Stimulated activated naive CD4-positive, alpha-beta T cell treated with Interleukin-2 at 50 U/mL for 16 hours (primary cell): ENCODE data around the gene UBE2C.
"Not testable (repeated sequence)": the region's sequence is repeated elsewhere in the genome, so short reads cannot be mapped to it uniquely, and the experiment has no call there.

ENCODE experiments used
- DNase-seq: peaks from one replicate; lab custom pipeline; 2025; lab: John Stamatoyannopoulos, UW

Gene UBE2C

DNA sequence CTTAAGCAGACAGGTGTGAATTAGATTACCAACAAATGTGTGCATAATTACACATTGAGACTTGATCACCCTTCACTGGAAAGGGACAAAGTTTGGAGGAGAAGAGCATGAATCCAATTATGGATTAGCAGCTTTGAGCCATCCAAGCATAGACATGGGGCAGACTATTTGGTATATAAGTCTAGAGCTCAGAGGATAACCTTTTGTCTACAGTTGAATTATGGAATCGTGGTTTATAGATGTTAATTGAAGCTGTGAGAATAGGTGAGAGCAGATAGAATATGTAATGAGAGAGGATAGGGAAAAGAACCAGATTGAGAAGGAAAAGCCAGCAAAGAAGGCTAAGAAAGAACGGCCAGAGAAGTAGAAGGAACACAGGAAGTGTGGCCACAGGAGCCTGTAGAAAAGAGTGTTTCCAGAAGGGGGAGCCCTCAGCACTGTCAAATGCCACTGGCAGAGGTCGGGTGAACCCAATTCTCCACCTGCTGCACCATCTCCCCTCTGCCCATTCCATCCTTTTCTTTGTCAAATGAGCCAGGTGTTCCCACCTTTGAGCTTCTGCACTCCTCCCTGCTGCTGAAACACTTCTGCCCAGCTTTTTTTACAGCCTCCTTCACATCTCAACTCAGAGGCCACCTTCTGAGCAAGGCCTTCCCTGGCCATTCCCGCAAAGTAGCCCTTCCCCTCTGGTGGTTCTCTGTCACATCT is 13.4 kb upstream of the UBE2C start:
- peak; percentile 42 for DNase-seq

DNA sequence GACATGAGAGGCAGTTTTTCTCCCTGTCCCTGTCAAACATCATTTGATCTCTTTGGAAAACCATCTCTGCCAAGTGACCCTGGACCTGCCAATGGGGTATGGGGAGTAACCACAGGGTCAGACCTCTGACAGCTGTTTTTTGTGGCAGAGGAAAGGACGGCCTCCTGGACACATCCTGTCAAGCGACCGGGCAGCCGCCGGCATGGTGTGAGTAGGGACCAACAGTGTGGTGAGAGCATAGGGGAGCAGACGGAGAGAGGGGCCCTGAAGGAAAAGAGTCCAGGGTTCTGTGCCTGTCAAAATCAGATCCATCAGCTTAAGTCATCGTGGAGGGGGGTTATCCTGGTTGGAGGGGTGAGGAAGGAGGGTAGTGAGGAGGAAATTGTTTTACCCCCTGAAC is 10.6 kb upstream of the UBE2C start:
- no peak for DNase-seq

DNA sequence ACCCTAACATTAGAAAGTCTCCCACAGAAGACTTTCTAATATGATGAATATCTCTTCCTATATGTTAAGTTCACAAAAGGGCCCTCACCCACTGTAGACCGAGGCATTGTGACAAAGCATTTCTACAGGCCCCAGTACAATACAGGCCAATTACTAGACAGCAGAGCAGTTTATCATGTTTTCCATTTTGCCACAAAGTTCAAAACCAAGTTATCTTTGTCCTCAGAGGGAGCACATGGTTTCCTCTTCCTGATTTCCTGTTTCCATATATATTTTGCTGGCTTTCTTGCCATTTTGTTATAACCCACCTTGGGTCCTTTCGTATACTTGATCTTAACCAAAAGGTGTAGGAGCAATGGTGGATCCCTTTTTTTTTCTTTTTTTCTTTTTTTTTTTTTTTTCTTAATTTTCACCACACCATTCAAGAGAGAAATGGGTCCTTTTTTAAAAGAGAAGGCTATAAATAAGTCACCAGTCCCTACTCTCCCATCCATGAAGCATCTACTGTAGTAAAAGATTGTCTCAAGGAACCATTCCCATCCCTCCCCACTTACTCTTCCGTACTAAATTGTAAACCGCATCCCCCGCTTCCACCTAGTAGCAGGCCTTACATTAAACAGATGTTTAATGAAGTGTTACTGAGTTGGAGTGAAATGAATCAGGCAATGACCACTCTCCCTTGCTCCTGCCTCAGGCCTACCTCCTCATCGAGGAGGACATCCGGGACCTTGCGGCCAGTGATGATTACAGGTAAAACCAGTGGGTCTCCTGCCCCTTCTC is 2.1 kb upstream of the UBE2C start:
- no peak for DNase-seq

DNA sequence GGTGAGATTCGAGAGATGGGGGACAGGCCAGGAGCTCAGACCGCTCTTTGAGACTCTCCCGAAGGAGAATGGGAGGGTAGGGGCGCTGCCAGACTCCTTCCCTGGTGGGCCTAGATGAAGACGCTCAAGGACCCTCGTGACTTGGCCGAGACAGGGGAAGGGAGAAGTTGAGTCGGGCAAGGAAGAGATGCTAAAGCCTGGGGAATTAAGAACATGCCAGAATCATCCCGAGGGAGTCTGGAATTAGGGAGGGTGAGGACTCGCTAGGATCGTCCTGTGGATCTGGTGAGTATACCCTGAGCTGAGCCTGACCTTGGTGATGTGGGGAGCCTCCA is 529 bp downstream of the UBE2C start:
- DNase-seq: no peak

DNA sequence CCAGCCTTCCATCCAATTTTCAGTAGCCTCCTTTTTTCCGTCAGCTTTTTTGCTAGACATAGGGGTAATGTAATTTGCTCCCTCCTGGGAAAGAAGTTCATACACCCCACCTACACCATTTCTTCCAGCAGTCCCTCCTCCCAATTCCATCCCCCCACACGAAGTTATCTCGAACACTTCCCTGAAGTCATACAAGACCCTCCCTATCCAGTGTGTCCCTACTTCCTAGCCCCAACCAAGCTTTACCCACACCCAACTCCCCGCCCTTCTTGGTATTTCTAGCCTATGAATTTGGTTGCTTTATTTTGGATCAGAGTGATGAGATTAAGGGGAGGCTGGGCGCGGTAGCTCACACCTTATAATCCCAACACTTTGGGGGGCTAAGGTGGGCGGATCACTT is 1.0 kb downstream of the UBE2C start:
- DNase-seq: no peak

DNA sequence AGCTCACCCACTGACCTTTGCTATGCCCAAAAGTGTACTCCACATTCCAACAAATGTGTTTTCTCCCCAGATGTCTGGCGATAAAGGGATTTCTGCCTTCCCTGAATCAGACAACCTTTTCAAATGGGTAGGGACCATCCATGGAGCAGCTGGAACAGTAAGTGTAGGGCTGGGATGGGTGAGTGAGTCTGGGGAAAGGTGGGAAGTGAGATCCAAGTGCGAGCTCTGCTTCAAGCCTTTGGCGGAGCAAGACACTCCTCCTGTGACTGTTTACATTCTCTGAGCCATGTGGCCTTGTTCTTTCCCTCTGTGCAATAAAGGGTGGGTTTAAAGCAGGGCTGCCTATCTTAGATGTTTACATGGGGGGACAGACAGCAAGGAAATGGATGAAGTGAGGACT is 1.9 kb downstream of the UBE2C start:
- DNase-seq: no peak

DNA sequence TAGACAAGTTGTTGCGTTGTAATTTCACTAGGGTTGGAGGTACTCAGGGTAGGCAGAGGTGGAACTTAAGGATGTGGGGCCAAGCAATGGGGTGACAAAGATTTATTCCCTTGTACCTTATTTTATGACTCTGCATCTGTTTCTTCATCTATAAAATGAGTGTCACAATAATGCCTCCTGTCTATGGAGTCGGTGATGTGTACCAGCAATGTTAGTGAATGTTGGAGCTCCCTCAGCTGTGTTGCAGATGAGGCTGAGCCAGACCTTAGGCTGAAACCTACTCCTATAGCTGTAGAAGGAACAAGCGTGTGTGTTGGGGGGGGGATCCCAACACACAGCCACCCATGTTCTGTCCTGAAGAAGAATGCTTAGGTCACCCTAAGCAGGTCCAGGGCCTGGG is 4.5 kb downstream of the UBE2C start:
- no peak for DNase-seq

DNA sequence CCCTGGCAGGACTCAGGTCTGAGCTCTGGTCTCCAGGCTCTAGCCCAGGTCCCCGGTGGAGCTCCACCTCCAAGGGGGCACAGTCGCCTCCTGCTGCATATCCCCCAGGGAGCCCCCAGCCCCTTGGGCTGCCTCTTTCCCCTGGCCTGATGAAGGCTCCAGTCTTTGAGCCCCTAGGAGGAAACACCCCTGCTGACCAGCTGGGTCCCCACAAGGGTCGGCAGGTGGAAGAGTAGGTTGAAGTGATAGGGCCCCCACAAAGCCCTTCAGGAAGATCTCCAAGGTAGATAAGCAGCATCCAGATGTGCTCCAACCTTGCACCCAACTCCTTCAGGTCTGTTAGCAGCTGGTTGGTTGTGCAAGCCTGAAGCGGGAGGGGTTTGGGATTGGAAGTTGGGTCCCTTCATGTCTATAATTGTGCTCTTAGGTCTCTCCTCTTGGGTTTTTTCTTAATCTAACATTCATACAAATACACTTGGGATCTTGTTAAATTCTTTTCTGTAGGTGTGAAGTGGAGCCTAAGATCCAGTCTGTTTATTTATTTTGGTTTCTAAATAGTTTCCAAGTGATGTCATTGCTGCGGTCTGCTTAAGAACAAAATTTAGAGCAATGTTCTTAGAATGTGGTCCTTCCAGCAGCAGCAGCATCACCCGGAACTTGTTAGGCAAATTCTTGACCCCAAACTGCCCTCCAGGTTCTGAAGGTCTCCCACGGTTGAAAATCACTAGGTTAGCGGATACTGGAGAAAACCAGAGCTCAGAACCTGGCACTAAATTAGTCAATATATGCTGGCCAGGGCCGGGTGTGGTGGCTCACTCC is 5.1 kb downstream of the UBE2C start:
- no peak for DNase-seq

DNA sequence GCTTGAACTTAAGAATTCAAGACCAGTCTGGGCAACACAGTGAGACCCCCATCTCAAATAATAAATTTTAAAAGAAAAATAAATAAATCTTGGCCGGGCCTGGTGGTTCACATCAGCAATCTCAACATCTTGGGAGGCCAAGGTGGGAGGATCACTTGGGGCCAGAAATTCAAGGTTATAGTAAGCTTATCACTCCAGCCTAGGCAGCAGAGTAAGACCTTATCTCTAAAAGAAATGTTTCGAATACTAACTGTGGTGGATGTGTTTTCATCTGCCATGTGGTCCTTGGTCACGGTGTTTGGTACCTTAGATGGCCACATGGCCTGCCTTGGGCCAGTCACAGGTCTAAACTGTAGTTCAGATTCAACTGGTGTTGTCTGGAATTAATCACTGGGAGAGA is 5.8 kb downstream of the UBE2C start:
- DNase-seq: no peak

DNA sequence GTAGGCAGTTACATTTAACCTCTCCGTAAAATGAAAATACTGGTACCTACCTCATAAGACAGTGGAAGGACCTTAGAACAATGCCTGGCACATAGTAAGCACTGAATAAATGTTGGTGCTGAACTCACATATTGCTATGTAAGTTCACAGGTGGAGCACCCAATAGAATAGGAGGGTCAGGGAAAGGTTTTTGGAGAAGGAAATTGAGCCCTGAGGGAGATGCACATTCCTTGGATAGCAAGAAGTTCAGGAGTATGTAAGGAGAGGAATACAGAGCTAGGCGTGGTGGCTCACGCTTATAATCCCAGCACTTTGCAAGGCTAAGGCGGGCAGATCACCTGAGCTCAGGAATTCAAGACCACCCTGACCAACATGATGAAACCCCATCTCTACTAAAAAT is 7.0 kb downstream of the UBE2C start:
- DNase-seq: no peak

DNA sequence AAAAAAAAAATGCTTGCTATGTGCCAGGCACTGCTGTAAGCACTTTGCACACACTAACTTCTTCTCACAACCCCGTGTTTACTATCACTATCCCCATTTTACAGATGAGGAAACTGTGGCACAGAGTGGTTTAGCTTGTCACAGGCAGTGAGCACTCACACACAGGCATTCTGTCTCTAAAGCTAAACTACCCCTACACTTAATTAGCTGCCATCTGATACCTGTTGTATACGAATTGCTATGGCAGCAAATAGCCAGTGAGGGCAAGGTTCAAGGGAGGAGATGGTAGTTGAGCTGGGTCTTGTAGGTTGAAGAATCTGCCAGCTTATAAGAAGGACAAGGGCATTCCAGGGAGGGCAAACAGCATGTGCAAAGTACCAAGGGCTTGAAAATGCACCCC is 9.5 kb downstream of the UBE2C start:
- DNase-seq: no peak

DNA sequence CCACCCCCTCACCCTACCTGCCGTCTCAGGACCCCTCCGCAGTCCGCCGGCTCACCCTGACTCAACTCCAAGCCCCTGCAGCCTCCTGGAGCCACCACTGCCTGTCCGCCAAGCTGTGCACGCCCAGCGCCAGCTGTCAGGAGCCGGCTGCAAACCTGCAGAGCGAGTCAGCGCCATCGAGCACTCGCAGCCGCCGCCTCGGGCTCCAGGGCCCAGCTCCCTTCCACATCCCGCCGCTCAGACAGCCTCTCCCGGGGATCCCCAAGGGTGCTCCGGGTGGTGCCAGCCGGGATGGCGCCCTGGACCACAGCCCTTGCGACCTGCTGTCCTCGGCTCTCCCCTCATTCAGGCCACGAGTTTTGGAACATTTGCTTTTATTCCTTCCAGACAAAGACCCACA is 10.4 kb downstream of the UBE2C start:
- no peak for DNase-seq

DNA sequence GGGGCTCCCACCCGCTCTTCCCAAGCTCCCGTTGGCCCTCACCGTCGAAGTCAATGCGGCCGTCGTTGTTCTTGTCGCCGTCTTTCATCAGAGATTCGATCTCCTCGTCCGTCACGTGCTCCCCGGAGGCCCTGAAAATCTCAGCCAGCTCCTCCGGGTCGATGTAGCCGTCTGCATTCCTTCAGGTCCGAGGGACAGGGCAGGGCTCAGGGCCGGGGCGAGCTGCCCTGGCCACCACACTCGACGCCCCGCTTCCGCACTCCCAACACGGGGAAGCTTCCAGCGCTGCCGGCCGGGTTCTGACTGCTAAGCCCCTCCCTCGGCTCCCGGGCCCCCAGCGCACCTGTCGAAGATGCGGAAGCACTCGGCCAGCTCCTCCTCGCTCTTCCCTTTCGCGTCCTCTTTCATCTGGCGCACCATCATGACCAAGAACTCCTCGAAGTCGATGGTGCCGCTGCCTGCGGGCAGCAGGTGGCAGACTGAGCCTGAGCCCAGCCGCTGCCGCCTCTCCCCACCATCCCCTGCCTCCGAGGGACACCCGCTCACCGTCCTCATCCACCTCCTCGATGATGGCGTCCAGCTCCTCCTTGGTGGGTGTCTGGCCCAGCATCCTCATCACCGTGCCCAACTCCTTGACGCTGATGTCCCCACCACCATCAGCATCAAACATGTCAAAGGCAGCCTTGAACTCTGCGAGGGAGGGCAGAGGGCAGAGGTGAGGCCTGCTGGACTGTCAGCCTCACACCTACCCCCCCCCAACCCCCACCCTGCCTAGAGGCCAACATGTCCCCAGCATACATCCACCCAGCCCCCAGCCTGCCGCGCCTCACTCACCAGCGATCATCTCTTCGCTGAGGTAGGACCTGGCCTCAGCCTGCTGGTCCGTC is 11.7 kb downstream of the UBE2C start:
- peak; percentile 28 for DNase-seq

DNA sequence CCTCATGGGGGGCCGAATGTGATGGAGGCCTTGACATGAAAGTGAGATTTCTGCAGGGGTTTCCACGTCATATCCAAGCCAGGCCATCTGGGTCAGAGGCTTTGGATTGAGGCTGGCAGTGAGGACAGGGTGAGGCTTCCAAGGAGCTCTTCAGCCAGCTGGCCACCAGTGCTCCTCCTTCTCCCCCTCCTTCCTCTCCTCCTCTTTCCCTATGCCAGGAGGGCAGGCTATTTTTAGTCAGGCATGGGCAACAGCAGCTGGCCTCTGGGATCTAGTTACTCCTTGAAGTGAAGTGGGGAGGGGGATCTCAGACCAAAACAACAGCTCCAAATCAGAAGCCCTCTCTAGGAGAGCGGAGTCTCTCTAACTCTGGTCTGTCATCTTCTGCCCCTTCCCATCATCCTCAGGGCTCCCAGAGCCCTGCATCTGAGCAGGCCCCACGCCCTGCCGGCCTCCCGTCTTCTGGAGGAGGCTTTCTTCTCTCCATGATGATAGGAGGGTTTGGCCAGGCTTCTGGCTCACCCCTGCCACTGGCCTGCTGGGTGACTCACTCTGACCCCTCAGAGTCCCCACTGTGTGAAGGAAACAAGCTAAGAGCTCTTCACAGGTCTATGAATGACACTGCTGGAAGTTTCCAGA is 14.1 kb downstream of the UBE2C start:
- no peak for DNase-seq

DNA sequence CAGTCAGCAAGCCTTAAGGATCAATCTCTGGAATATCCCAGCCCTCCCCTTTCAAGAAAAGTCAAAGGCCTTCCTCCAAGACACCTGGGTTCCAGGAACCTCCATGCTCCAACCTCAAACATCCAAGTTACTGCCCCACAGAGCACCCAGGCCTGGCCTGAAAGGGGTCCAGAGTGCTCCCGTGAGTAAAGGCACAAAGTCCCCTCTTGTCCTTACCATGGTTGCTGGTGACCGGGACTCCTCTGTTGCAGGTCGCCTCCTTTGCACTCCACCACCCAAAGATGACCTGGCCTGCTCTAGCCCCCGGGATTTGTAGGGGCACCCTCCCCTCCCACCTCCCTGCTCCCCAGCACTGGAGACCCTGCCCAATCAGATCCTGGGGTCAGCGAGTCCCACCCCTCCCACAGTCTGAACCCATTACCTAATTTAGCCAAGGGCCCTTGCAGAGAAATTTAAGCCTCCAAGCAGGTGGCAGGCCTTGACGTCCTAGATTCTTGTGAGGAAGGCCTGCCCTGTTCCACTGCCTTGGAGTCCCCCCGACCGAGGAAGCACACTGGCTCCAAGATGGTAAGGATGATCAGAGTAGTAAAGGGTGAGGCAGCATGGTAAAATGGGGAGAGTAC is 14.7 kb downstream of the UBE2C start, which contains the start of gene TNNC2:
TSS of gene TNNC2 (minus strand) at position 283 of the 623 bp plus-strand sequence. CDS start at position 219, 64 bp downstream.
- no peak for DNase-seq

DNA sequence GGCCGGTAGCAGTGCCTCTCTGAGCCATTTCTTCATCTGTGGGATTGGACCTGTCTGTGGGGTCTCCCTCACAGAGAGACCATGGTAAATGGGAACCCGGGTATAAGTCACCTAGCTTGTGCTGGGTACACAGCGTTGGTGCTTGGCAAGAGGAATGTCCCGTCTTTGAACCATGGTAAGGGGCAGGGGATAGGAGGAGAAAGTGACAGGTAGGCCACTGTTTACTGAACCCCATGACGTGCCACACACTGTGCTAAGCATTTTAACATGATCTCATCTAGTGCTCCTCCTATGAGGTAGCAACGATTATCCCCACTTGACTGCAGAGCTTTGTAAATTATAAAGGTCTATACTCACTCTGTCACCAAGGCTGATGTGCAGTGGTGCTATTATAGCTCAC is 15.3 kb downstream of the UBE2C start:
- DNase-seq: no peak

DNA sequence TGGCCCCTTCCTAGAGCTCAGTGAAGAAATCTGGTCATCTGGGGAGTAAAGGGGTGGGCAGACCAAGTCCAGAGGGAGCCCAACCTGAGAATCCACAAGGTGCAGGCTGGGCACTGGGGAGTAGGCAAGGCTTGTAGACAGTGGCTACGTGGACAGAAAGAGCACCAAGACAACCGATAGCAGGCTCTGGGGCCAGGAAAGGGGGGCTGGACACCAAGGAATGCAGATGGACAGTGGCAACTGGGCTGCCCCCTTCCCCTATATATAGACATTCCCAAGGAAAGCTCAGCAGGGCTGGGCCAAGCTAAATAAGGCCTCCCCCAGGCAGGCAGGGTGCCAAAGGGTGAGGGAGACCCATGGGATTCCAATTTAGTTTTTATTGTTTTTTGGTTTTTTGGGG is 16.1 kb downstream of the UBE2C start:
- no peak for DNase-seq

DNA sequence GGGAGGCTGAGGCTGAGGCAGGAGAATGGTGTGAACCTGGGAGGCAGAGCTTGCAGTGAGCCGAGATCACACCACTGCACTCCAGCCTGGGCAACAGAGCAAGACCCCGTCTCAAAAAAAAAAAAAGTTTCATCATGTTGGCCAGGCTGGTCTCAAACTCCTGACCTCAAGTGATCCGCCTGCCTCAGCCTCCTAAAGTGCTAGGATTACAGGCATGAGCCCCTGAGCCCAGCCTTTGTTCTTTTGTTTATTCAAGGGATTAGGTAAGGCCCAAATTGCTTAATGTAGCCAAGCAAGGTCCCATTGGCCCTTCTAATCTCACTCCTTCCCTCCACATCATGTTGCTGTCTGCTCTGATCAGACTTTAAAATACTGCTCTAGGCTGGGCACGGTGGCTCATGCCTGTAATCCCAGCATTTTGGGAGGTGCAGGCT is 17.2 kb downstream of the UBE2C start:
- DNase-seq: not testable (repeated sequence)

DNA sequence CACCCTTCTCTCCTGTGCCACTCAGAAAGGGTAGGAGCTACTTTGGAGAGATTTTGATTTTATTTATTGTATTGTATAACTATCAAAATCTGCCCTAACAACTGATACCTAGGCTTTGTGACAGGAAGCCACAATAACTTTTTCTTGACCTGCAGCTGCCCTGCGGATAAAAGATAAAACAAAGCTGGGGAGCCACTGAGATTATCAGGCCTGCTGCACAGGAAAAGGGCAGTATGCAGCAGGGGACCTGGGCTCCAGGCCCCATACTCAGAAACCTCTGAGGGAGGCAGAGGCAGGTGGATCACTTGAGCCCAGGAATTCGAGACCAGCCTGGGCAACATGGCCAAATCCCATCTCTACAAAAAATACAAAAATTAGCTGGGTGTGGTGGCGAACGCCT is 20.2 kb downstream of the UBE2C start:
- DNase-seq: no peak

DNA sequence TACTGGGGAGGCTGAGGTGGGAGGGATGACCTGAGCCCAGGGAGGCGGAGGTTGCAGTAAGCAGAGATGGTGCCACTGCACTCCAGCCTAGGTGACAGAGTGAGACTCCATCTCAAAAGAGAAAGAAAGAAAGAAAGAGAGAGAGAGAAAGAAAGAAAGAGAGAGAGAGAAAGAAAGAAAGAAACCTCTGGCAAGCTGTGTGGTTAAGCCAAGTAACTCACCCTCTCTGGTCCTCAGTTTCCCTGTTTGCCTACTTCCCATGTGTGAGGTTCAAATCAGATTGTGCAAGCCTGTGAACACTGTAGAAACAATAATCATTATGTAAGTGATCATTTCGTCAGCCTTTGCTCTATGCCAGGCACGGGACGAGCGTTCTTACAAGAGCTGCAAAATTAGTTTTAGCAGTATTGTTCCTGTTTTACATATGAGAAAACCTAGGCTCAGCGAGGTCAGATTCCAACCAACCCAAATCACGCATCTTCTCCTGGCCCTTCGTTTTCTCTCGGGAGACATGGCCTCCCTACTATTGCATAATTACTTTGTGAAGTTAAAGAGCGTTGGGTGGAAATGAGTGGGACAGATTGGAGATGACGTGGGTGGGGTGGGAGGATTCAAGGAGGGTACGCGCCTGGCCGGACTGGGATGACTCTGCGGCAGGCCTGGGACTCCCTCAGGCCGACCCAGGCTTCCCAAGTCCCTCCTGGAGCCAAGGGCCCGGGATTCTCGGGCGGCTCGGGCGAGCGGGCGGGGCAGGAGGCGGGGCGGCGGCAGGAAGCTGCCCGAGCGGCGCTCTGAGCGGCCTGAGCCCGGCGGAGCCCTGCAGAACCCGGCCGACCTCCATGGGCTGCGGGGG is 20.8 kb downstream of the UBE2C start, which contains the start of gene SNX21:
TSS of gene SNX21 (plus strand) at position 770 of the 853 bp plus-strand sequence. CDS start 121 bp downstream, outside the sequence.
- peak; percentile 2 for DNase-seq
